GM18519 (cell line): Measurements from ENCODE around the gene CCDC124.
"Not testable (repeated sequence)": the region's sequence is repeated elsewhere in the genome, so short reads cannot be mapped to it uniquely, and the experiment has no call there.

Experiments used
- ATAC-seq: cut with Tn5 transposase; IDR thresholded peaks from one replicate; pipeline ENCODE4 v1.9.1; 2021; ENCODE audit warnings: mild to moderate bottlenecking, moderate library complexity; ENCODE audit not compliant: unreplicated experiment, low FRiP score

CCDC124 gene

DNA sequence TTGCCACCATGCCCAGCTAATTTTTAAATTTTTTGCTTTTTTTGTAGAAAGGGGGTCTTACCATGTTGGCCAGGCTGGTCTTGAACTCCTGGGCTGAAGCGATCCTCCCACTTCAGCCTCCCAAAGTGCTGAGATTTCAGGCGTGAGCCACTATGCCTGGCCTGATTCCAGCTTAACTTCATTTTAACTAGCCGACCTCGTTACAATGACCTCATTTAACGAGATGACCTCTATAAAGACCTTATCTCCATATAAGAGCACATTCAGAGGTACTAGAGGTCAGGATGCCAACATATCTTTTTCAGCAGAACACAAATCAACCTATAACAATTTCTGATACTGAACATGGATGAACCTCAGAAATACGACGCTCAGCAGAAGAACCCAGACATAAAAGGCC, 44.7 kb downstream of the CCDC124 start:
- ATAC-seq, result no peak

DNA sequence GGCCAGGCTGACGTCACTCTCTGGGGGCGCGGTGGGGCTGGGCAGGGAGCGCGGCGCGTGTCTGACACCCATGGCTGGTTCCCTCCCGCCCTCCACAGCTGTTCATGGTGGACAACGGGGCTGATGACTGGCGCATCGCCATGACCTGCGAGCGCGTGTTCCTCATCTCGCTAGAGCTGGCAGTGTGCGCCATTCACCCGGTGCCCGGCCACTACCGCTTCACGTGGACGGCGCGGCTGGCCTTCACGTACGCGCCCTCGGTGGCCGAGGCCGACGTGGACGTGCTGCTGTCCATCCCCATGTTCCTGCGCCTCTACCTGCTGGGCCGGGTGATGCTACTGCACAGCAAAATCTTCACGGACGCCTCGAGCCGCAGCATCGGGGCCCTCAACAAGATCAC, 48.8 kb downstream of the CCDC124 start:
- ATAC-seq, result no peak

DNA sequence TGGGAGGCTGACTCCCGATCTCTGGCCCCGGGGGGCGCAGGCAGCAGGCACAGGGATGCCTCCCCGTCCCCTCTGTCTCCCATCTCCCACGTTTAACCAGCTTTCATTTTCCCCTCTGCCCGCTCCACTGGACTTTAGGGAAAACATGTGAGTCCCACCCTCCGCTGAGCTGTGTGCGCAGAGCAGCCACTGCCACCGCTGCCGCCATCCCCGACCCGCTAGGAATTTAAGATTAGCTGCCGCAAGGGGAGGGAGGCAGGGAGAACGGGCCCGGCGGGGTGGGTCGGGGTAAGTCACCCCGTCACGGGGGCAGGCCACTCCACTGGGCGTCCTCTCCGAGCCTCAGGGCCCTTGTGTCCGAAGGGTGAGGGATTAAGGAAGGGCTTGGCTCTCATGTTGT, 49.6 kb downstream of the CCDC124 start:
- ATAC-seq, result no peak

DNA sequence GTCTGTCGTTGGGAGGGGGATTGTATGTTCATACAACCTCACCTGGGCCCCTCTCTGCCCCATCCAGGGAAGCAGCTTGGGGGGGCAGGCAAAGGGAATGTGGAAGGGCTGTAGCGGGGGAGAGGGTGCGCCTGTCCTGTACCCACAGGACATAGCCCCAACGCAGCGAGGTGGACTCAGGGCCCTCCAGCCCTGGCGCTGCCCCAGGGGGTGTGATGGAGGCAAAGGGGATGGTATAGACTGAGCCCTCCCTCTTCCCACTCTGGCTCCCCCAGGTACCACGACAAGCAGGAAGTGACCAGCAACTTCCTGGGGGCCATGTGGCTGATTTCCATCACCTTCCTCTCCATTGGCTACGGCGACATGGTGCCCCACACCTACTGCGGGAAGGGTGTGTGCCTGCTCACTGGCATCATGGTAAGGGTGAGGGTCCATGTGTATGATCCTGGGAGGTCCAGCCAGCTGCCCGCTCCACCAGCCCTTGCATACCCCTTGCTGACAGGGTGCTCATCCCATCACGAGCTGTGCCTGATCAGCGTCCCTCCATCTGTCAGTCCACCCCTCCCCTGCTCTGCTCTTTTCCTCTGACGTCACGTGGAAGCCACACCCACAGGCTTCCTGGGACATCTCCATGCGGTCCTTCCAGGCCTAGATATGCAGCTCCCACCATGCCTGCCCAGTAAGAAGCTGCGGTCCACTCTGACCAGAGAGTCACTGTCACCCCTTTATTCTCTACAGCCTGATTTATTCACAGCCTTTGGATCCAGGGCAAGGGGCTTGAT, 52.4 kb downstream of the CCDC124 start:
- no peak for ATAC-seq

DNA sequence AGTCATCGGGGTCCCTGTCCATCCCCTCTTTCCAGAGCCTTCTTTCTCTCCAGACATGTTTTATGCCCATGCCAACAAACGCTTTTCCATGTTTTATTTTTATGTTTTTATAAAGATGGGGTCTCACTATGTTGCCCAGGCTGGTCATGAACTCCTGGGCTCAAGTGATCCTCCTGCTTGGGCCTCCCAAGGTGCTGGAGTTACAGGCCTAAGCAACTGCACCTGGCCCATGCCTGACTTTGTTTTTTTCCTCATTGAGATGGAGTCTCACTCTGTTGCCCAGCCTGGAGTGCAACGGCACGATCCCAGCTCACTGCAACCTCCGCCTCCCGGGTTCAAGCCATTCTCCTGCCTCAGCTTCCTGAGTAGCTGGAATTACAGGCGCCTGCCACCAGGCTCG, 53.8 kb downstream of the CCDC124 start:
- ATAC-seq, result not testable (repeated sequence)

DNA sequence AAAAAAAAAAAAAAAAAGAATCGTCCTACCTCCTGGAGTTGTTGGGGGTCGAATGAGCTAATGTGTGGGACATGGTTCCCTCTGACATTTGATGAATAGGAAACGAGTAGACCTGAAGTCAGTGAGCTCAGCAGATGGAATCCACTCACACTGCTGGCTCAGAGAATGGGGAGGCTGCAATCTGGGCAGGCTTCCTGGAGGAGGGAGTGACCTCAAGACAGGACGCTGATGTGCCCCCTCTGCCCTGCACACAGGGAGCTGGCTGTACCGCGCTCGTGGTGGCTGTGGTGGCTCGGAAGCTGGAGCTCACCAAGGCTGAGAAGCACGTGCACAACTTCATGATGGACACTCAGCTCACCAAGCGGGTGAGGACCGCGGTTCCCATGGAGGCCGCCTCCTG, 55.3 kb downstream of the CCDC124 start:
- ATAC-seq, result no peak

DNA sequence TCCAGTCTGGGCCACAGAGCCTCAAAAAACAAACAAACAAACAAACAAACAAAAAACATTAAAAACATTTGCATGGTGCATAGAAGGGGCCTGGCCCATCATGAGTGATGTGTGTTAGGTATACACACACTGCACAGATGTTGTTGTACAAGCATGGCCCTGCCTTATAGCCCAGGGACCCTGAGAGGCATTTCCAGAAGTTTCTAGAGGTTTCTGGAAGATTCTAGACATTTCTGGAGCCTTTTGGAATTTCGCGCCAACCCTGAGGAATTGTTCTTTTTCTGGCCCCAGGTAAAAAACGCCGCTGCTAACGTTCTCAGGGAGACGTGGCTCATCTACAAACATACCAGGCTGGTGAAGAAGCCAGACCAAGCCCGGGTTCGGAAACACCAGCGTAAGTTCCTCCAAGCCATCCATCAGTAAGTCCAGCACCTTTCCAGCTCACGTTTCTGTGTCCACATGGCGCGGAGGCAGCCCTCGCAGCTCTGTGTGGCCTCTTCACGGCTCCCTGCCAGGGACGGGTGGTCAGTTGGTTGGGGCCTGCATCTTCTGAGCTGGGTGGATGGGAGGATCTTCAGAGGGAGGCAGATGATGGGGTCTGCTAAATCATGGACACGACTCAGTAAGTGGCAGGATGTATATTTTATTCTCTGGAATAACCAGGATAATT, 56.7 kb downstream of the CCDC124 start:
- no peak for ATAC-seq

DNA sequence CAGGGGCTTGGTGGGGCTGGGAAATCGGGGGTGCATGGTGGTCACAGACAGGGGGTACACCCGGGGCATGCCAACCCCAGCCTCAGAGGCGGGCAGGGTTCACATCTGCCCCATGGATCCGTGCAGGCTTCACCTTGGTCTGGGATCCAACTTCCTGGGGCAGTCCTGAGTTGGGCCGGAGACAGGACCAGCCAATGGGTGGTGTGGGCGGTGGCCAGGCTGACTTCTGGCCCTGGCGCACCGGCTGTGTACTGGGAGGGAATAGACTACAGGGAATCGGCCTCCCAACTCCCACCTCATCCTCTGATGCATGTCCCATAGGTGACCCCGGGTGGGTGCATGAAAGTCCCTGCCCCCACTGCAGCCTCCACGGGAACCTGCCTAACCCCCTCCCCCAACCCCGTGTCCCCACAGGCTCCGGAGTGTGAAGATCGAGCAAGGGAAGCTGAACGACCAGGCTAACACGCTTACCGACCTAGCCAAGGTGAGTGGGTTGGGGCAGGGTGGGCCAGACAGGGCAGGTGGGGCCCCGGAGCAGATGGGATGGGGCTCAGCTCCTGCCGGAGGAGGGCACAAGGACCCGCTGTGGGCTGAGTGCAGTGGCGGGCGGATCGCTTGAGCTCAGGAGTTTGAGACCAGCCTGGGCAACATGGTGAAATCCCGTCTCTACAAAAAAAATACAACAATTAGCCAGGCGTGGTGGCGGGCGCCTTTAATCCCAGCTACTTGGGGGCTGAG, 60.4 kb downstream of the CCDC124 start:
- ATAC-seq, result no peak
